IPS-15b (cell line): ENCODE measurements around the gene HMCN2.
A peak's percentile ranks its signal among the peaks of the same experiment; 100 is the strongest.

Experiments
- H3K27me3 ChIP-seq: one replicate; pipeline ENCODE4 v1.6.1; 2013; ENCODE audit warnings: low read length; ENCODE audit not compliant: control insufficient read depth, insufficient read depth
- H3K36me3 ChIP-seq: one replicate; pipeline ENCODE4 v1.6.1; 2013; ENCODE audit warnings: low read length; ENCODE audit not compliant: control insufficient read depth, insufficient read depth
- H3K4me1 ChIP-seq: one replicate; pipeline ENCODE4 v1.6.1; 2013; ENCODE audit warnings: mild to moderate bottlenecking, low read length; ENCODE audit not compliant: control insufficient read depth, insufficient read depth
- H3K4me3 ChIP-seq: one replicate; pipeline ENCODE4 v1.5.1; 2013; ENCODE audit warnings: low read depth, low read length
- H3K9ac ChIP-seq: one replicate; pipeline ENCODE4 v1.6.1; 2013; ENCODE audit warnings: low read depth, mild to moderate bottlenecking, low read length
- H3K9me3 ChIP-seq: one replicate; pipeline ENCODE4 v1.6.1; 2013; ENCODE audit warnings: mild to moderate bottlenecking, low read length; ENCODE audit not compliant: control insufficient read depth, insufficient read depth

Gene HMCN2

GRCh38 chr9:130426883-130427282 lies 161.3 kb downstream of the HMCN2 start:
- H3K36me3 ChIP-seq: peaks cover 4% of the 10 kb centered on the region
- no peak overlapping the region for H3K4me3 ChIP-seq
- H3K9me3 ChIP-seq: no peaks in the 10 kb centered on the region
- no peaks in the 10 kb centered on the region for H3K4me1 ChIP-seq
- no peak overlapping the region for H3K9ac ChIP-seq
- H3K27me3 ChIP-seq: no peaks in the 10 kb centered on the region

GRCh38 chr9:130427326-130427725 lies 161.8 kb downstream of the HMCN2 start:
- Histone ChIP-seq H3K4me3 (no peak overlapping the region), H3K9me3 (no peaks in the 10 kb centered on the region), H3K27me3 (peaks cover 1% of the 10 kb centered on the region), H3K9ac (no peak overlapping the region), H3K36me3 (peaks cover 4% of the 10 kb centered on the region), H3K4me1 (no peaks in the 10 kb centered on the region)

- no peak overlapping the region for H3K4me3 ChIP-seq
- H3K36me3 ChIP-seq: peaks cover 4% of the 10 kb centered on the region
- H3K9me3 ChIP-seq: no peaks in the 10 kb centered on the region
- peaks cover 9% of the 10 kb centered on the region for H3K27me3 ChIP-seq
- no peaks in the 10 kb centered on the region for H3K4me1 ChIP-seq
- no peak overlapping the region for H3K9ac ChIP-seq
Observed at GRCh38 chr9:130428086-130428665, 162.6 kb downstream of the HMCN2 start.

GRCh38 chr9:130429381-130429780 lies 163.8 kb downstream of the HMCN2 start:
- H3K4me3 ChIP-seq: no peak overlapping the region
- peaks cover 19% of the 10 kb centered on the region for H3K27me3 ChIP-seq
- peaks cover 4% of the 10 kb centered on the region for H3K36me3 ChIP-seq
- no peaks in the 10 kb centered on the region for H3K4me1 ChIP-seq
- H3K9ac ChIP-seq: no peak overlapping the region
- H3K9me3 ChIP-seq: no peaks in the 10 kb centered on the region

GRCh38 chr9:130429831-130430230 lies 164.3 kb downstream of the HMCN2 start:
- no peak overlapping the region for H3K9ac ChIP-seq
- peaks cover 22% of the 10 kb centered on the region for H3K27me3 ChIP-seq
- no peak overlapping the region for H3K4me3 ChIP-seq
- no peaks in the 10 kb centered on the region for H3K4me1 ChIP-seq
- H3K9me3 ChIP-seq: no peaks in the 10 kb centered on the region
- H3K36me3 ChIP-seq: peaks cover 4% of the 10 kb centered on the region

- H3K4me3 ChIP-seq: no peak overlapping the region
- no peaks in the 10 kb centered on the region for H3K4me1 ChIP-seq
- no peak overlapping the region for H3K9ac ChIP-seq
- no peaks in the 10 kb centered on the region for H3K9me3 ChIP-seq
- H3K27me3 ChIP-seq: peaks cover 22% of the 10 kb centered on the region
- peaks cover 4% of the 10 kb centered on the region for H3K36me3 ChIP-seq
Observed at GRCh38 chr9:130430232-130430631, 164.7 kb downstream of the HMCN2 start.

- Histone ChIP-seq H3K36me3 (peaks cover 4% of the 10 kb centered on the region), H3K27me3 (peaks cover 22% of the 10 kb centered on the region), H3K4me3 (no peak overlapping the region), H3K4me1 (no peaks in the 10 kb centered on the region), H3K9ac (no peak overlapping the region), H3K9me3 (no peaks in the 10 kb centered on the region)
Observed at GRCh38 chr9:130430734-130431535, 165.4 kb downstream of the HMCN2 start.

GRCh38 chr9:130431536-130432303 lies 166.2 kb downstream of the HMCN2 start:
- Histone ChIP-seq H3K4me1 (no peaks in the 10 kb centered on the region), H3K36me3 (peaks cover 4% of the 10 kb centered on the region), H3K9me3 (no peaks in the 10 kb centered on the region), H3K9ac (no peak overlapping the region), H3K4me3 (no peak overlapping the region), H3K27me3 (peaks cover 22% of the 10 kb centered on the region)

GRCh38 chr9:130432362-130432761 lies 166.8 kb downstream of the HMCN2 start:
- Histone ChIP-seq H3K9me3 (no peaks in the 10 kb centered on the region), H3K4me1 (no peaks in the 10 kb centered on the region), H3K4me3 (no peak overlapping the region), H3K36me3 (peaks cover 4% of the 10 kb centered on the region), H3K27me3 (peaks cover 22% of the 10 kb centered on the region), H3K9ac (no peak overlapping the region)

GRCh38 chr9:130432796-130433167 lies 167.2 kb downstream of the HMCN2 start:
- peaks cover 22% of the 10 kb centered on the region for H3K27me3 ChIP-seq
- H3K9ac ChIP-seq: no peak overlapping the region
- peak overlapping the region; percentile 60 for H3K4me3 ChIP-seq
- H3K36me3 ChIP-seq: peaks cover 4% of the 10 kb centered on the region
- no peaks in the 10 kb centered on the region for H3K4me1 ChIP-seq
- no peaks in the 10 kb centered on the region for H3K9me3 ChIP-seq

- H3K4me3 ChIP-seq: peak overlapping the region; percentile 60
- H3K27me3 ChIP-seq: peaks cover 22% of the 10 kb centered on the region
- peaks cover 4% of the 10 kb centered on the region for H3K36me3 ChIP-seq
- H3K9me3 ChIP-seq: no peaks in the 10 kb centered on the region
- H3K9ac ChIP-seq: peak overlapping the region; percentile 47
- no peaks in the 10 kb centered on the region for H3K4me1 ChIP-seq
Observed at GRCh38 chr9:130433168-130433946, 167.8 kb downstream of the HMCN2 start.
